ENCODE data around the gene TSC22D4.
A peak's percentile ranks its signal among the peaks of the same experiment; 100 is the strongest.
"Not testable (repeated sequence)": the region's sequence is repeated elsewhere in the genome, so short reads cannot be mapped to it uniquely, and the experiment has no call there.

Gene TSC22D4

GRCh38 chr7:100478958-100479660 is at the start of gene TSC22D4:
Gene TSC22D4 (minus strand): TSS chr7:100479214. CDS start chr7:100478038, 1,176 bp downstream.
- DNase-seq (ENCODE audit: low read depth) = peak; percentile 89

GRCh38 chr7:100528108-100528866 is 49.3 kb upstream of the TSC22D4 start:
- DNase-seq (ENCODE audit: low read depth) = not testable (repeated sequence)

GRCh38 chr7:100523192-100523591 is 44.2 kb upstream of the TSC22D4 start:
- DNase-seq (ENCODE audit: low read depth) = not testable (repeated sequence)

GRCh38 chr7:100521909-100522593 is 43.0 kb upstream of the TSC22D4 start:
- DNase-seq (ENCODE audit: low read depth) = not testable (repeated sequence)

GRCh38 chr7:100521076-100521475 is 42.1 kb upstream of the TSC22D4 start:
- no peak for DNase-seq (ENCODE audit: low read depth)

- no peak for DNase-seq (ENCODE audit: low read depth)
These were observed 41.1 kb upstream of the TSC22D4 start for GRCh38 chr7:100520138-100520537.

- no peak for DNase-seq (ENCODE audit: low read depth)
These were observed 40.6 kb upstream of the TSC22D4 start for GRCh38 chr7:100519580-100519979.

- no peak for DNase-seq (ENCODE audit: low read depth)
These were observed 38.3 kb upstream of the TSC22D4 start for GRCh38 chr7:100517305-100517704.

GRCh38 chr7:100516135-100516812 is 37.3 kb upstream of the TSC22D4 start:
- DNase-seq (ENCODE audit: low read depth) = peak; percentile 19

GRCh38 chr7:100515072-100515532 is 36.1 kb upstream of the TSC22D4 start:
- no peak for DNase-seq (ENCODE audit: low read depth)

- no peak for DNase-seq (ENCODE audit: low read depth)
These were observed 34.3 kb upstream of the TSC22D4 start for GRCh38 chr7:100513212-100513810.

- DNase-seq (ENCODE audit: low read depth) = no peak
These were observed 31.6 kb upstream of the TSC22D4 start for GRCh38 chr7:100510437-100511239.

- DNase-seq (ENCODE audit: low read depth) = no peak
These were observed 30.2 kb upstream of the TSC22D4 start for GRCh38 chr7:100509231-100509630.

- DNase-seq (ENCODE audit: low read depth) = no peak
These were observed 27.4 kb upstream of the TSC22D4 start for GRCh38 chr7:100506356-100506923.

GRCh38 chr7:100504887-100505611 is 26.0 kb upstream of the TSC22D4 start:
- DNase-seq (ENCODE audit: low read depth) = no peak

GRCh38 chr7:100504031-100504430 is 25.0 kb upstream of the TSC22D4 start:
- DNase-seq (ENCODE audit: low read depth) = not testable (repeated sequence)

GRCh38 chr7:100500743-100501142 is 21.7 kb upstream of the TSC22D4 start:
- not testable (repeated sequence) for DNase-seq (ENCODE audit: low read depth)

- DNase-seq (ENCODE audit: low read depth) = no peak
These were observed 17.5 kb upstream of the TSC22D4 start for GRCh38 chr7:100496509-100496908.

GRCh38 chr7:100493476-100494264 is 14.7 kb upstream of the TSC22D4 start:
- no peak for DNase-seq (ENCODE audit: low read depth)
